Calu3 (cell line): ENCODE results near the gene ZNF18. TPM values are rescaled to one million over a fixed set of nuclear protein-coding genes. Genes with fewer than 3 reads are reported as not detected.
A peak's percentile ranks its signal among the peaks of the same experiment; 100 is the strongest.

Source experiments
- Bru-seq: library from RNA; stranded (reverse); fragments of 400-500 nt; gene quantifications from one replicate; lab custom pipeline; 2021; lab: Mats Ljungman, UMichigan
- BruChase-seq, 2 experiments: library from RNA; stranded (reverse); fragments of 400-500 nt; gene quantifications; one replicate each; lab custom pipeline; 2021; lab: Mats Ljungman, UMichigan
- BruUV-seq: library from RNA; stranded (reverse); fragments of 400-500 nt; replicated peaks from 2 replicates; lab custom pipeline; 2021; lab: Mats Ljungman, UMichigan
- CTCF ChIA-PET: fragments of 300-600 bp; sonication (Branson Sonifier 250); formaldehyde crosslinking; loops from one replicate; lab custom pipeline; 2022; ENCODE audit warnings: antibody characterized with exemption; lab: Charles Lee
- DNase-seq: peaks from one replicate; pipeline ENCODE4 v3.0.0; 2022
- H3K27ac Mint-ChIP-seq: one replicate; pipeline ENCODE4 v1.8.0; 2022; ENCODE audit warnings: mixed read lengths; ENCODE audit not compliant: unreplicated experiment
- H3K27me3 Mint-ChIP-seq: one replicate; pipeline ENCODE4 v1.8.0; 2022; ENCODE audit warnings: mixed read lengths; ENCODE audit not compliant: unreplicated experiment
- H3K36me3 Mint-ChIP-seq: one replicate; pipeline ENCODE4 v1.8.0; 2022; ENCODE audit warnings: mild to moderate bottlenecking, moderate library complexity, mixed read lengths; ENCODE audit not compliant: insufficient read depth, unreplicated experiment
- H3K4me1 Mint-ChIP-seq: one replicate; pipeline ENCODE4 v1.8.0; 2022; ENCODE audit warnings: mild to moderate bottlenecking, low read depth, mixed read lengths; ENCODE audit not compliant: unreplicated experiment
- H3K4me3 Mint-ChIP-seq: one replicate; pipeline ENCODE4 v1.8.0; 2022; ENCODE audit warnings: mild to moderate bottlenecking, low read depth, moderate library complexity, mixed read lengths; ENCODE audit not compliant: unreplicated experiment
- H3K9me3 Mint-ChIP-seq: one replicate; pipeline ENCODE4 v1.8.0; 2022; ENCODE audit warnings: low read depth, mixed read lengths; ENCODE audit not compliant: unreplicated experiment
- intact Hi-C: fragments of 100-400 bp; cut with micrococcal nuclease; formaldehyde crosslinking; loops from one replicate; pipeline ENCODE4 v1.10.0; 2022; ENCODE audit not compliant: unreplicated experiment
- long read RNA-seq: library from polyadenylated mRNA; stranded (forward); transcript quantifications from one replicate; pipeline ENCODE4 v2.0.0, GENCODE V29; 2022
- total RNA-seq: library from RNA; stranded (reverse); gene quantifications from 2 replicates; pipeline ENCODE4 v1.2.3, GENCODE V29; 2022
- TF ChIP-seq, protein P1 (sequence below): fragments of 200-600 bp; IDR thresholded peaks from one replicate; pipeline ENCODE4 v1.8.0; 2022; ENCODE audit warnings: antibody characterized with exemption; ENCODE audit not compliant: unreplicated experiment

The ZNF18 gene, protein sequence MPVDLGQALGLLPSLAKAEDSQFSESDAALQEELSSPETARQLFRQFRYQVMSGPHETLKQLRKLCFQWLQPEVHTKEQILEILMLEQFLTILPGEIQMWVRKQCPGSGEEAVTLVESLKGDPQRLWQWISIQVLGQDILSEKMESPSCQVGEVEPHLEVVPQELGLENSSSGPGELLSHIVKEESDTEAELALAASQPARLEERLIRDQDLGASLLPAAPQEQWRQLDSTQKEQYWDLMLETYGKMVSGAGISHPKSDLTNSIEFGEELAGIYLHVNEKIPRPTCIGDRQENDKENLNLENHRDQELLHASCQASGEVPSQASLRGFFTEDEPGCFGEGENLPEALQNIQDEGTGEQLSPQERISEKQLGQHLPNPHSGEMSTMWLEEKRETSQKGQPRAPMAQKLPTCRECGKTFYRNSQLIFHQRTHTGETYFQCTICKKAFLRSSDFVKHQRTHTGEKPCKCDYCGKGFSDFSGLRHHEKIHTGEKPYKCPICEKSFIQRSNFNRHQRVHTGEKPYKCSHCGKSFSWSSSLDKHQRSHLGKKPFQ
- 4.1 and 4.2 TPM in 2 replicates for total RNA-seq
- percentile 56 among the genes with signal in this experiment for Bru-seq, nascent RNA
- percentile 54 among the genes with signal in this experiment for BruChase-seq, experiment 1, labeled RNA remaining after a 6-hour chase
- BruChase-seq, experiment 2, labeled RNA remaining after a 2-hour chase, result percentile 54 among the genes with signal in this experiment
- long read RNA-seq, partial matches to known transcripts, result 0 of 3 reads
- long read RNA-seq, other reads (novel, unspliced or antisense), result 0 of 3 reads

GRCh38 chr17:11997147-11997971 is at the start of gene ZNF18:
TSS of gene ZNF18 (minus strand) at chr17:11997475. CDS start at chr17:11992829, 4,646 bp downstream.
- Mint-ChIP-seq H3K9me3 (no peaks in the 10 kb centered on the region), H3K4me1 (peaks cover 8% of the 10 kb centered on the region), H3K36me3 (peaks cover 9% of the 10 kb centered on the region), H3K27me3 (no peaks in the 10 kb centered on the region), H3K27ac (peak within 1 kb of the TSS; percentile 76), H3K4me3 (peak within 1 kb of the TSS; percentile 77)
- no TSS peak for BruUV-seq
- CTCF ChIA-PET, result interaction anchor here (0.7 to 1.3 kb wide), 5 partner anchors 16 to 630 kb away, joined by 3 read pairs; partner anchors contain the start of gene MAP2K4
- TF ChIP-seq, protein P1, sequence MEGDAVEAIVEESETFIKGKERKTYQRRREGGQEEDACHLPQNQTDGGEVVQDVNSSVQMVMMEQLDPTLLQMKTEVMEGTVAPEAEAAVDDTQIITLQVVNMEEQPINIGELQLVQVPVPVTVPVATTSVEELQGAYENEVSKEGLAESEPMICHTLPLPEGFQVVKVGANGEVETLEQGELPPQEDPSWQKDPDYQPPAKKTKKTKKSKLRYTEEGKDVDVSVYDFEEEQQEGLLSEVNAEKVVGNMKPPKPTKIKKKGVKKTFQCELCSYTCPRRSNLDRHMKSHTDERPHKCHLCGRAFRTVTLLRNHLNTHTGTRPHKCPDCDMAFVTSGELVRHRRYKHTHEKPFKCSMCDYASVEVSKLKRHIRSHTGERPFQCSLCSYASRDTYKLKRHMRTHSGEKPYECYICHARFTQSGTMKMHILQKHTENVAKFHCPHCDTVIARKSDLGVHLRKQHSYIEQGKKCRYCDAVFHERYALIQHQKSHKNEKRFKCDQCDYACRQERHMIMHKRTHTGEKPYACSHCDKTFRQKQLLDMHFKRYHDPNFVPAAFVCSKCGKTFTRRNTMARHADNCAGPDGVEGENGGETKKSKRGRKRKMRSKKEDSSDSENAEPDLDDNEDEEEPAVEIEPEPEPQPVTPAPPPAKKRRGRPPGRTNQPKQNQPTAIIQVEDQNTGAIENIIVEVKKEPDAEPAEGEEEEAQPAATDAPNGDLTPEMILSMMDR, result no peak
- DNase-seq, result peak; percentile 93
- intact Hi-C loops, result no loop called here

- Mint-ChIP-seq H3K36me3 (no peaks in the 10 kb centered on the region), H3K4me3 (no peak overlapping the region), H3K4me1 (peaks cover 33% of the 10 kb centered on the region), H3K27ac (no peak overlapping the region), H3K9me3 (no peaks in the 10 kb centered on the region), H3K27me3 (no peaks in the 10 kb centered on the region)
- BruUV-seq, result no TSS peak
- CTCF ChIA-PET, result no interaction called here
- no peak for DNase-seq
- TF ChIP-seq, protein P1, result no peak
- intact Hi-C loops, result no loop called here
Observed at GRCh38 chr17:12046786-12047185, 49.5 kb upstream of the ZNF18 start.

GRCh38 chr17:12043702-12044101 is 46.4 kb upstream of the ZNF18 start:
- TF ChIP-seq, protein P1, result no peak
- Mint-ChIP-seq H3K4me3 (no peak overlapping the region), H3K36me3 (no peaks in the 10 kb centered on the region), H3K9me3 (no peaks in the 10 kb centered on the region), H3K27ac (no peak overlapping the region), H3K27me3 (no peaks in the 10 kb centered on the region), H3K4me1 (peaks cover 30% of the 10 kb centered on the region)
- CTCF ChIA-PET, result no interaction called here
- BruUV-seq, result no TSS peak
- intact Hi-C loops, result no loop called here
- no peak for DNase-seq

DNA sequence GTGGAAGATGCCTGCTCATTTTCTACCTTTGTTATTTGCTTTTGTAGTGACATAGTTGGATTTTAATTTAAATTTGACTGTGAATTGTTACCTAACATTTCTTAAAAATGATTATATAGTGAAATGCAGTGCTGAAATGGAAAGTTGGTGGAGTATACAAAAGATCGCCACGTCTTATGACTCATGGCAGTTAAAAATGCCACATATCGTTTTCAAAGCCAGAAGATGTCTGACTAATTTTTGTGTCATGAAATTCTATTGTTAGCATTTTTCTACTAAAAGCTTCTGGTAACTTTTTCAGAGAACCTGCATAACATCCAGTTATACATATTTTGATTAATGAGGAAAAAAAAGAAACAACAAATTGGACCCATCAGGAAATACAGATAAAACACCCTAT is 44.0 kb upstream of the ZNF18 start:
- H3K4me3 Mint-ChIP-seq, result no peak overlapping the region
- H3K27me3 Mint-ChIP-seq, result no peaks in the 10 kb centered on the region
- no peaks in the 10 kb centered on the region for H3K9me3 Mint-ChIP-seq
- CTCF ChIA-PET, result no interaction called here
- DNase-seq, result no peak
- BruUV-seq, result no TSS peak
- intact Hi-C loops, result no loop called here
- TF ChIP-seq, protein P1, result no peak
- H3K4me1 Mint-ChIP-seq, result peaks cover 16% of the 10 kb centered on the region
- no peak overlapping the region for H3K27ac Mint-ChIP-seq
- no peaks in the 10 kb centered on the region for H3K36me3 Mint-ChIP-seq
